Cerebellar cortex (tissue), 1 donor: ENCODE data around the gene SRPX.

Experiments used
- DNase-seq: peaks from one replicate; pipeline ENCODE4 v3.0.0-alpha.2; 2015; ENCODE audit warnings: low spot score

SRPX gene

GRCh38 chrX:38138157-38138891 is 82.3 kb downstream of the SRPX start:
- no peak for DNase-seq

- no peak for DNase-seq
Observed at GRCh38 chrX:38129366-38129765, 91.3 kb downstream of the SRPX start.

GRCh38 chrX:38127961-38128360 is 92.7 kb downstream of the SRPX start:
- DNase-seq: no peak

- DNase-seq: no peak
Observed at GRCh38 chrX:38126179-38126578, 94.5 kb downstream of the SRPX start.

GRCh38 chrX:38124000-38124399 is 96.7 kb downstream of the SRPX start:
- no peak for DNase-seq

- no peak for DNase-seq
Observed at GRCh38 chrX:38117485-38117884, 103.2 kb downstream of the SRPX start.

- no peak for DNase-seq
Observed at GRCh38 chrX:38116706-38117105, 104.0 kb downstream of the SRPX start.

GRCh38 chrX:38112566-38112965 is 108.1 kb downstream of the SRPX start:
- no peak for DNase-seq

GRCh38 chrX:38111196-38111595 is 109.5 kb downstream of the SRPX start:
- no peak for DNase-seq

- no peak for DNase-seq
Observed at GRCh38 chrX:38110231-38110630, 110.4 kb downstream of the SRPX start.

GRCh38 chrX:38109042-38109898 is 111.4 kb downstream of the SRPX start:
- no peak for DNase-seq

- DNase-seq: no peak
Observed at GRCh38 chrX:38108364-38108763, 112.3 kb downstream of the SRPX start.

- no peak for DNase-seq
Observed at GRCh38 chrX:38106991-38107655, 113.5 kb downstream of the SRPX start.

- no peak for DNase-seq
Observed at GRCh38 chrX:38105216-38105725, 115.4 kb downstream of the SRPX start.

- no peak for DNase-seq
Observed at GRCh38 chrX:38103857-38104812, 116.5 kb downstream of the SRPX start.

- no peak for DNase-seq
Observed at GRCh38 chrX:38102875-38103274, 117.8 kb downstream of the SRPX start.

GRCh38 chrX:38102240-38102639 is 118.4 kb downstream of the SRPX start:
- no peak for DNase-seq

GRCh38 chrX:38099688-38100087 is 121.0 kb downstream of the SRPX start:
- no peak for DNase-seq
